Glutamatergic neuron (in vitro differentiated cells): Measurements from ENCODE around the gene CEMIP. TPM values are rescaled to one million over a fixed set of nuclear protein-coding genes. Genes with fewer than 3 reads are reported as not detected.

Experiments used
- DNase-seq: peaks from one replicate; pipeline ENCODE4 v3.0.0; 2022
- H3K27ac Mint-ChIP-seq: one replicate; pipeline ENCODE4 v1.8.0; 2020; ENCODE audit warnings: mild to moderate bottlenecking, mixed read lengths, inconsistent platforms; ENCODE audit not compliant: unreplicated experiment
- H3K27me3 Mint-ChIP-seq: one replicate; pipeline ENCODE4 v1.8.0; 2020; ENCODE audit warnings: mild to moderate bottlenecking, moderate library complexity, mixed read lengths, inconsistent platforms; ENCODE audit not compliant: unreplicated experiment
- H3K36me3 Mint-ChIP-seq: one replicate; pipeline ENCODE4 v1.8.0; 2020; ENCODE audit warnings: mild to moderate bottlenecking, mixed read lengths, inconsistent platforms; ENCODE audit not compliant: unreplicated experiment
- H3K4me1 Mint-ChIP-seq: one replicate; pipeline ENCODE4 v1.8.0; 2020; ENCODE audit warnings: mild to moderate bottlenecking, low read depth, mixed read lengths, inconsistent platforms; ENCODE audit not compliant: unreplicated experiment
- H3K4me3 Mint-ChIP-seq: one replicate; pipeline ENCODE4 v1.8.0; 2020; ENCODE audit warnings: mild to moderate bottlenecking, mixed read lengths, inconsistent platforms; ENCODE audit not compliant: unreplicated experiment
- H3K9me3 Mint-ChIP-seq: one replicate; pipeline ENCODE4 v1.8.0; 2020; ENCODE audit warnings: mild to moderate bottlenecking, moderate library complexity, mixed read lengths, inconsistent platforms; ENCODE audit not compliant: unreplicated experiment
- CTCF ChIP-seq: fragments of 200-600 bp; sonication (generic); IDR thresholded peaks from one replicate; pipeline ENCODE4 v1.5.0; 2021; ENCODE audit not compliant: partially characterized antibody, unreplicated experiment
- total RNA-seq: library from RNA; stranded (reverse); fragmentation: NEBNext Ultra II Directional; extraction: Animal tissue kit (Norgen Biotek cat#: 25700); gene quantifications from one replicate; pipeline ENCODE4 v1.2.1, GENCODE V29; 2021; ENCODE audit not compliant: unreplicated experiment

CEMIP gene
- total RNA-seq, 1 donor from 2014 or later: 0.25 TPM

GRCh38 chr15:80932513-80932815, 153.3 kb downstream of the CEMIP start:
- Mint-ChIP-seq H3K9me3 (peaks cover 4% of the 10 kb centered on the region), H3K4me1 (peaks cover 6% of the 10 kb centered on the region), H3K27me3 (peaks cover 4% of the 10 kb centered on the region)

DNA sequence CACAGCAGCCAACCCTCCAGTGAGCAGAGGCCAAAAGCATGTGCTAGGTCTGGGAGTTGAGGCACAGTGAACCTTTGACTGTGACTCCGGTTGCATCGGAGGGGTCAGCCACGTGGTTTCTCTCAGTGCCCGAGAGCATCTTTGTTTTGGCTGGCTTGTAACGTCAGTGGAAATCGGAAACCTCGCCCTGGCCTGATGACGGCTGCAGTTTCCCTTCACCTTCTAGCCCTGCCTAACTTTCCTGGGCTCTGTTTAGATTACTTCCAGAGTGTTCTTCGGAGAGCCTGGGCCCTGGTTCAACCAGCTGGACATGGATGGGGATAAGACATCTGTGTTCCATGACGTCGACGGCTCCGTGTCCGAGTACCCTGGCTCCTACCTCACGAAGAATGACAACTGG, 153.8 kb downstream of the CEMIP start:
- TF ChIP-seq CTCF: no peak
- no peaks in the 10 kb centered on the region for H3K27me3 Mint-ChIP-seq
- H3K9me3 Mint-ChIP-seq: peaks cover 2% of the 10 kb centered on the region
- no peak overlapping the region for H3K4me3 Mint-ChIP-seq
- peaks cover 14% of the 10 kb centered on the region for H3K36me3 Mint-ChIP-seq
- peaks cover 6% of the 10 kb centered on the region for H3K4me1 Mint-ChIP-seq
- no peak overlapping the region for H3K27ac Mint-ChIP-seq
- no peak for DNase-seq

More at GRCh38 chr15:80932513-80932815, 153.3 kb downstream of the CEMIP start:
- Mint-ChIP-seq H3K27ac (no peak overlapping the region), H3K4me3 (no peak overlapping the region), H3K36me3 (peaks cover 19% of the 10 kb centered on the region)
- no peak for DNase-seq
- TF ChIP-seq CTCF: no peak

- H3K27me3 Mint-ChIP-seq: no peaks in the 10 kb centered on the region
- H3K36me3 Mint-ChIP-seq: peaks cover 5% of the 10 kb centered on the region
- H3K27ac Mint-ChIP-seq: no peak overlapping the region
- no peak overlapping the region for H3K4me3 Mint-ChIP-seq
- DNase-seq: no peak
- TF ChIP-seq CTCF: no peak
- peaks cover 6% of the 10 kb centered on the region for H3K4me1 Mint-ChIP-seq
- H3K9me3 Mint-ChIP-seq: peaks cover 2% of the 10 kb centered on the region
These were observed 155.6 kb downstream of the CEMIP start for GRCh38 chr15:80934761-80935221.

DNA sequence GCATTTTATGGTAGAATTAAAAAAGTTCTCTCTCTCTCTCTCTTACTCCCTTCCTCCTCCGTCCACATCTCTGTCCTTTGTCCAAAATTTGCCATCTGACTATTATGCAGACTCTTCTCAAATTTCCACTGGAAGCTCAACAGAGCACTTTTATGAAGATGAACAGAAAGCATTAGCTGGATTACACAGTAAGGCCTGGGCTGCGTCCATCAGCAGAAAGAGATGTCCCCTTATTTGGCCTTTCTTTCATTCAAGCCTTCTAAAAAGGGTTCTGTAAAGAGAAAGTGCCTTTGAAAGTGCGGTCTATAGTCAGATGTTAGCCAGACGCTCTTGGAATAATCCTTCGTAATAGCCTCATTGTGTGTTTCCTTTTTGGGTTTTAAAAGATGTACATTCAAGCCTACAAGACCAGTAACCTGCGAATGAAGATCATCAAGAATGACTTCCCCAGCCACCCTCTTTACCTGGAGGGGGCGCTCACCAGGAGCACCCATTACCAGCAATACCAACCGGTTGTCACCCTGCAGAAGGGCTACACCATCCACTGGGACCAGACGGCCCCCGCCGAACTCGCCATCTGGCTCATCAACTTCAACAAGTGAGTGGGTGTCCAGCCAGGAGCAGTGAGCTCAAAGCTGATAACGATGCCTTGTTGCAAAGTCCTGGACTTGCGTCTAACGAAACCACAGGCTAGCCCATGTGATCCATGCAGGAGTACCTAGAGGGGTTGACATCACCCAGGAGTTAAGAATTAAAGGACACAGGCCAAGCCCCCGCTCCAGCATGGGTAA, 157.3 kb downstream of the CEMIP start:
- no peak overlapping the region for H3K4me3 Mint-ChIP-seq
- no peak for TF ChIP-seq CTCF
- peaks cover 2% of the 10 kb centered on the region for H3K9me3 Mint-ChIP-seq
- no peak for DNase-seq
- peaks cover 10% of the 10 kb centered on the region for H3K36me3 Mint-ChIP-seq
- H3K27me3 Mint-ChIP-seq: no peaks in the 10 kb centered on the region
- H3K27ac Mint-ChIP-seq: no peak overlapping the region
- peaks cover 6% of the 10 kb centered on the region for H3K4me1 Mint-ChIP-seq

- H3K9me3 Mint-ChIP-seq: peaks cover 2% of the 10 kb centered on the region
- H3K4me3 Mint-ChIP-seq: no peak overlapping the region
- no peak for TF ChIP-seq CTCF
- peaks cover 6% of the 10 kb centered on the region for H3K4me1 Mint-ChIP-seq
- no peak overlapping the region for H3K27ac Mint-ChIP-seq
- H3K27me3 Mint-ChIP-seq: no peaks in the 10 kb centered on the region
- DNase-seq: no peak
- peaks cover 10% of the 10 kb centered on the region for H3K36me3 Mint-ChIP-seq
These were observed 158.5 kb downstream of the CEMIP start for GRCh38 chr15:80937718-80938117.
